Esophagus squamous epithelium (tissue), 4 donors: ENCODE results near the gene RGL4.
"Not testable (repeated sequence)": the region's sequence is repeated elsewhere in the genome, so short reads cannot be mapped to it uniquely, and the experiment has no call there.

Experiments used
- POLR2A ChIP-seq, 4 donors: fragments of 450-650 bp; IDR thresholded peaks; one replicate each; pipeline ENCODE4 v1.6.1; 2017; ENCODE audit warnings: antibody characterized with exemption in 4 of 4, mild to moderate bottlenecking in 4 of 4, moderate library complexity in 3 of 4
- TF ChIP-seq, protein P1 (sequence below), 6 experiments: fragments of 450-650 bp in 4 of 6; fragments of 200-600 bp in 2 of 6; sonication (generic) in 2 of 6; IDR thresholded peaks; one replicate each; pipeline ENCODE4 v1.5.1; 2016 to 2019; ENCODE audit warnings: antibody characterized with exemption in 6 of 6, mild to moderate bottlenecking in 4 of 6, moderate library complexity in 4 of 6

DNA sequence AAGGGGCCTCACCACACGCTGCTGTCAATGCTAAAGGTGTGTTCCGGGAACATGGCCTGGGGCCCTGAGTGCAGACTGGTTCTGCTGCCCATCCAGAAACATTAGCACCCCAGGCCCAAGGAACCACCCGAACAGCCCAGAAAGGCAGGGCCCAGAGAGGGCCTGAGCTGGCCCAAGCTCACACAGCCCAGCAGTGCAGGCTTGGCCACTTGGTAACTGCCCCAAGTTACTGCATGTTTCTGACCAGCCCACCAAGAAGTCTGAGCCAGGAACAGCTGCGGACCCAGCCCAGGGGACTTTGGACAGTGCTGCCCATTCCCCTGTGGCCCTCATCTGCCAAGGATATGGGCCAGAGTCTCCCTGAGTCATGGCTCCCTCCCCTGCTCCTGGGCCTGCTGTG is 19.4 kb upstream of the RGL4 start:
- TF ChIP-seq POLR2A (IDR thresholded peaks at IDR 0.05) = not testable (repeated sequence)
- TF ChIP-seq, protein P1, sequence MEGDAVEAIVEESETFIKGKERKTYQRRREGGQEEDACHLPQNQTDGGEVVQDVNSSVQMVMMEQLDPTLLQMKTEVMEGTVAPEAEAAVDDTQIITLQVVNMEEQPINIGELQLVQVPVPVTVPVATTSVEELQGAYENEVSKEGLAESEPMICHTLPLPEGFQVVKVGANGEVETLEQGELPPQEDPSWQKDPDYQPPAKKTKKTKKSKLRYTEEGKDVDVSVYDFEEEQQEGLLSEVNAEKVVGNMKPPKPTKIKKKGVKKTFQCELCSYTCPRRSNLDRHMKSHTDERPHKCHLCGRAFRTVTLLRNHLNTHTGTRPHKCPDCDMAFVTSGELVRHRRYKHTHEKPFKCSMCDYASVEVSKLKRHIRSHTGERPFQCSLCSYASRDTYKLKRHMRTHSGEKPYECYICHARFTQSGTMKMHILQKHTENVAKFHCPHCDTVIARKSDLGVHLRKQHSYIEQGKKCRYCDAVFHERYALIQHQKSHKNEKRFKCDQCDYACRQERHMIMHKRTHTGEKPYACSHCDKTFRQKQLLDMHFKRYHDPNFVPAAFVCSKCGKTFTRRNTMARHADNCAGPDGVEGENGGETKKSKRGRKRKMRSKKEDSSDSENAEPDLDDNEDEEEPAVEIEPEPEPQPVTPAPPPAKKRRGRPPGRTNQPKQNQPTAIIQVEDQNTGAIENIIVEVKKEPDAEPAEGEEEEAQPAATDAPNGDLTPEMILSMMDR (IDR thresholded peaks at IDR 0.05) = not testable (repeated sequence)
